Measurements from ENCODE around the gene RANBP3L. TPM values are rescaled to one million over a fixed set of nuclear protein-coding genes. Genes with fewer than 3 reads are reported as not detected.
"Not testable (repeated sequence)": the region's sequence is repeated elsewhere in the genome, so short reads cannot be mapped to it uniquely, and the experiment has no call there.

RANBP3L gene
- polyA plus RNA-seq, 1 experiment, result not detected

DNA sequence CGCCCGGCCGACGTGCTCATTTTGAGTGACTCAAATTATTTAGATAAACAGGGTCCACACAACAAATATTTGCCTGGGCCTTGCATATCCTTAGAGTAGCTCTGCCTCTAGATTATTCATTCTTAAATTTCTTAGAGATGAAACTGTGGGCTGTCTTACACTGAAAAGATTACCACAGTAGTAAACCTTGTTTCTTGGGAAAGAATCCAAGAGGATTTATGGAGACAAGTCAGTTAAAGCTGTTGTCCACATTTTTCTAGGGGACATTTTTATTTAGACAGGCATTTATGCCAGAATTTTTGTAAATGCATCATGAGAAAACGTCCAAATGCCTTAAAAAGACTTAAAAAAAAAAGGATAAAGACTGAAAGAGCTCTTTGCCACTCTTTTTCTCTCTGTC lies 32.6 kb upstream of the RANBP3L start:
- Histone ChIP-seq H3K27me3 (ENCODE audit: control insufficient read depth, insufficient read depth, low read length) (no peaks in the 10 kb centered on the region), H3K9me3 (ENCODE audit: control insufficient read depth, insufficient read depth, low read length) (no peaks in the 10 kb centered on the region; the same call in 1 of the 2 replicates), H3K27ac (ENCODE audit: low read depth, low read length) (no peak overlapping the region), H3K4me3 (ENCODE audit: low read depth, low read length) (no peak overlapping the region)
- DNase-seq (ENCODE audit: low read depth, low spot score), result no peak
- TF ChIP-seq, protein P1, sequence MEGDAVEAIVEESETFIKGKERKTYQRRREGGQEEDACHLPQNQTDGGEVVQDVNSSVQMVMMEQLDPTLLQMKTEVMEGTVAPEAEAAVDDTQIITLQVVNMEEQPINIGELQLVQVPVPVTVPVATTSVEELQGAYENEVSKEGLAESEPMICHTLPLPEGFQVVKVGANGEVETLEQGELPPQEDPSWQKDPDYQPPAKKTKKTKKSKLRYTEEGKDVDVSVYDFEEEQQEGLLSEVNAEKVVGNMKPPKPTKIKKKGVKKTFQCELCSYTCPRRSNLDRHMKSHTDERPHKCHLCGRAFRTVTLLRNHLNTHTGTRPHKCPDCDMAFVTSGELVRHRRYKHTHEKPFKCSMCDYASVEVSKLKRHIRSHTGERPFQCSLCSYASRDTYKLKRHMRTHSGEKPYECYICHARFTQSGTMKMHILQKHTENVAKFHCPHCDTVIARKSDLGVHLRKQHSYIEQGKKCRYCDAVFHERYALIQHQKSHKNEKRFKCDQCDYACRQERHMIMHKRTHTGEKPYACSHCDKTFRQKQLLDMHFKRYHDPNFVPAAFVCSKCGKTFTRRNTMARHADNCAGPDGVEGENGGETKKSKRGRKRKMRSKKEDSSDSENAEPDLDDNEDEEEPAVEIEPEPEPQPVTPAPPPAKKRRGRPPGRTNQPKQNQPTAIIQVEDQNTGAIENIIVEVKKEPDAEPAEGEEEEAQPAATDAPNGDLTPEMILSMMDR (IDR thresholded peaks at IDR 0.05; ENCODE audit: low read depth, low read length), result no peak
- ChIA-PET CTCF (interaction anchor here (2.0 kb wide), 1 partner anchor 29 kb away, joined by 7 read pairs; no protein-coding TSS in a partner anchor), POLR2A (no interaction called here)

DNA sequence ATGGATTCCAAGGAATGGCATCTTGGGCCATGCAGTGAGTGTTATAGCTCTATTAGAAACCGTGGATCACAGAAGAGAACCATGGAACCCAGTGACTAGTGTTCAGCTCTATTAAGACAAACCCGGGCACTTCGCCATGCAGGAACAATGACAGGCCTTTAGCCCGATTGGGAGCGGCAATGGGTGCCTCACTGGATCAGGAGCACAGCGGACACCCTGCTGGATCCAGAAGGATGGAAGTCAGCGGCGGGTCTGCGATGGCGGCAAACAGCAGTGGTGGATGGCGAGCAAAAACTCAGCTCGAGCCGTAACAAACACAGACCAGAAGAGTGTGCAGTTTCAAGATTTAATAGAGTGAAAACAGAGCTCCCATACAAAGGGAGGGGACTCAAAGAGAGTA lies 31.0 kb upstream of the RANBP3L start:
- CTCF ChIA-PET; POLR2A ChIA-PET; H3K4me3 ChIP-seq (ENCODE audit: low read depth, low read length); H3K9me3 ChIP-seq (ENCODE audit: control insufficient read depth, insufficient read depth, low read length); H3K27me3 ChIP-seq (ENCODE audit: control insufficient read depth, insufficient read depth, low read length); H3K27ac ChIP-seq (ENCODE audit: low read depth, low read length); DNase-seq (ENCODE audit: low read depth, low spot score): not testable (repeated sequence)

DNA sequence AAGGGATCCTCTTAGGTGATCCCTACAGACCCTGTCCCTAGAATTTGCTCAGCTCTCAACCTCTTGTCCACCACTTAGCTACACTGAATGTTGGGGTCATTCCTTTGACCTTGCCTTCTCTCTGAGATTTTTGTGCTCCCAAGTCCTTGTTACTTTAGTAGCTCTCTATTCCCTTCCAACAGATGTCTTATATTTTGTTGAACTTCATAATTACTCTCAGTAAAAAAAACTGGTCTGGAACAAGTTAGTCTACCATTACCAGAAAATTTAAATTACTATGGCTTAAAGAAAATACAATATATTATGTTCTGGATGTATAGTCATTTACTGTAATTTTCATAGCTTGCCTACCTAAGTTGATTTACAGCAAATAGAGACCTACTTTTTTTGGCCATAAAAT lies 23.5 kb upstream of the RANBP3L start:
- no peak for DNase-seq (ENCODE audit: low read depth, low spot score)
- POLR2A ChIA-PET, result no interaction called here
- CTCF ChIA-PET, result interaction anchor here (2.0 to 2.3 kb wide), 2 partner anchors 20 to 246 kb away, joined by 7 to 8 read pairs; no protein-coding TSS in a partner anchor
- H3K27ac ChIP-seq (ENCODE audit: low read depth, low read length), result no peak overlapping the region
- no peaks in the 10 kb centered on the region for H3K9me3 ChIP-seq (ENCODE audit: control insufficient read depth, insufficient read depth, low read length)
- TF ChIP-seq, protein P1 (IDR thresholded peaks at IDR 0.05; ENCODE audit: low read depth, low read length), result no peak
- no peak overlapping the region for H3K4me3 ChIP-seq (ENCODE audit: low read depth, low read length)
- peaks cover 3% of the 10 kb centered on the region for H3K27me3 ChIP-seq (ENCODE audit: control insufficient read depth, insufficient read depth, low read length)

DNA sequence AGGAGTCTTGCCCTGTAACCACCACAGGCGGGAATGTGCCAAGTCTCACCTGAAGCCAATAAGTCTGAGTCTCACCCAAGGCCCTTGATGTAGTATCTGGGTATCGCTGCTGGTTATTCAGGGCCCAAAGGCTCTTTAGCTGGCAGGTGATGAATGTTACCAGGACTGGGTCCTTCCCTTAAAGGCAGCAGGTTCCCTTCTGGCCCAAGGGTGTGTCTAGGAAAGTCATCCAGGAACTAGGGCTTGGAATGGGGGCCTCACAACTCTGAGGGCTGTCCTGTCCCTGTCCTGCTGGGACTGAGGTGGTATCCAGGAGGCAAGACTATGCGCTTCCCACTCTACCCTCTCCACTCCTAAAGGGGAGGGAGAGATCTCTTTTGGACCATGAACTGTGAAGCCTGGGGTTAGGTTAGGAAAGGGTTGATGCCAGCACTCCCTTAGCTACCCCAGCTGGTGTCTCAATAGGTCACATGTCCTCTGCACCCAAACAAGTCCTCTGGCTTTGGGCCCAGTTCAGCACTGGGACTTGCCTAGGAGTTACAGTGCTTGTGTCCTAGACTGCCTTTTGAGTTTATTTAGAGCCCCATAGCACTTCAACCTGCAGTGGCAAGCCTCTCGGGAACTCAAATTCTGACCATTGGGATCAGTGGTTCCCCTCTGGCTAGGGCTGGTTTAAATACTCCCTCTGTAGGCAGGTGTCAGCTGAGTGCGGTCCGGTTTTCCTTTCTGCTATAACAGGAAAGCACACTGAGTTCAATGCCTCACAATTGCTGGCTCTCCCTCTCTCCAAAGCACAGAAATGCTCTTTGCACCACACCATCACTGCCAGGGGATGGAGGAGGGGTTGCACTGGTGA lies 22.5 kb upstream of the RANBP3L start:
- ChIA-PET CTCF (interaction anchor here (2.3 kb wide), 1 partner anchor 19 kb away, joined by 8 read pairs; no protein-coding TSS in a partner anchor), POLR2A (no interaction called here)
- H3K9me3 ChIP-seq (ENCODE audit: control insufficient read depth, insufficient read depth, low read length), result no peaks in the 10 kb centered on the region
- DNase-seq (ENCODE audit: low read depth, low spot score), result no peak
- no peak overlapping the region for H3K4me3 ChIP-seq (ENCODE audit: low read depth, low read length)
- H3K27ac ChIP-seq (ENCODE audit: low read depth, low read length), result no peak overlapping the region
- TF ChIP-seq, protein P1 (IDR thresholded peaks at IDR 0.05; ENCODE audit: low read depth, low read length), result no peak
- H3K27me3 ChIP-seq (ENCODE audit: control insufficient read depth, insufficient read depth, low read length), result peaks cover 3% of the 10 kb centered on the region

DNA sequence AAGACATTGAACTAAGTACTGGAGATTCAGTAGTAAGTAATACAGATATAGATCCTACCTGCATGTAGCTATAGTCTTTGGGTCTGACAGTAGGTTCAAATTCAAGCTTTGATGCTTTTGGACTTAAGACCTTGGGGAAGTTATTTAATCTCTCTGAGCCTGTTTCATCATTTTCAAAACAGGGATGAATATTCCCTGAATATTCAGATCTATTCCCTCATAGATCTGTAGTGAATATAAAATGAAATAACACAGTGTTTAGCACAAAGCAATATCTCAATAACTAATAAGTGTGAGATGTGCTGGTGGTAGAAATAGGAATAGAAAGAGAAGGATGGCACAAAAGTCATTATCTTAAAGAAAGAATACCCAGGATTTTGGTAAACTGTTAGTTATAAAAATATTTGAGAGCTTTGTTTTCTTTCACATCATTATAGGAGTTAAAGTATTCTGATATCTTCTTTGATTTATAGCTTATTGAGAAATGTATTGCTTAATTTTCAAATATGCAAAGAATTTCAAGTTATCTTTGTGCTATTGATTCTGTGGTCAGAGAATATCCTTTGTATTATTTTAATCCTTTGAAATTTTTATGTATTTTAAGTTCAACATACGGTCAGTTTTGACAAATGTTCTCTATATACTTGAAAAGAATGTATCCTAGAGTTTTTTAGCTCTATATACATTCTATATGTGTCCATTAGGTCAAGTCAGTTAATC lies 11.4 kb upstream of the RANBP3L start:
- TF ChIP-seq, protein P1 (IDR thresholded peaks at IDR 0.05; ENCODE audit: low read depth, low read length), result no peak
- H3K27me3 ChIP-seq (ENCODE audit: control insufficient read depth, insufficient read depth, low read length), result no peaks in the 10 kb centered on the region
- DNase-seq (ENCODE audit: low read depth, low spot score), result no peak
- H3K4me3 ChIP-seq (ENCODE audit: low read depth, low read length), result no peak overlapping the region
- ChIA-PET POLR2A (no interaction called here), CTCF (interaction anchor here (0.9 to 1.4 kb wide), 2 partner anchors 48 to 234 kb away, joined by 4 to 5 read pairs; no protein-coding TSS in a partner anchor)
- no peak overlapping the region for H3K27ac ChIP-seq (ENCODE audit: low read depth, low read length)
- peaks cover 2% of the 10 kb centered on the region; the same call in 1 of the 2 replicates for H3K9me3 ChIP-seq (ENCODE audit: control insufficient read depth, insufficient read depth, low read length)

Measured in AG04450 (cell line).